Suprapubic skin (tissue), 4 donors: ENCODE measurements around the gene NEXN. TPM values are rescaled to one million over a fixed set of nuclear protein-coding genes. Genes with fewer than 3 reads are reported as not detected.

Experiments
- DNase-seq, 2 donors: peaks; one replicate each; pipeline ENCODE4 v3.0.0-alpha.2; 2019; ENCODE audit warnings: low spot score in 2 of 2
- H3K27ac ChIP-seq: fragments of 200-600 bp; sonication (generic); one replicate; pipeline ENCODE4 v1.5.1; 2019
- H3K27me3 ChIP-seq: fragments of 200-600 bp; sonication (generic); one replicate; pipeline ENCODE4 v1.5.1; 2019
- H3K36me3 ChIP-seq: fragments of 200-600 bp; sonication (generic); one replicate; pipeline ENCODE4 v1.5.1; 2019
- H3K4me1 ChIP-seq: fragments of 200-600 bp; sonication (generic); one replicate; pipeline ENCODE4 v1.5.1; 2019
- H3K4me3 ChIP-seq: fragments of 200-600 bp; sonication (generic); one replicate; pipeline ENCODE4 v1.5.1; 2019; ENCODE audit warnings: mild to moderate bottlenecking
- H3K9me3 ChIP-seq: fragments of 200-600 bp; sonication (generic); one replicate; pipeline ENCODE4 v1.5.1; 2019
- CTCF ChIP-seq, 2 donors: fragments of 200-600 bp in 1 of 2; fragments of 450-650 bp in 1 of 2; sonication (generic) in 1 of 2; IDR thresholded peaks; one replicate each; pipeline ENCODE4 v1.5.1; 2016 to 2019; ENCODE audit warnings: antibody characterized with exemption in 2 of 2, mild to moderate bottlenecking in 1 of 2, moderate library complexity in 1 of 2
- EP300 ChIP-seq: sonication (generic); formaldehyde crosslinking; IDR thresholded peaks from one replicate; pipeline ENCODE4 v1.6.1; 2017; ENCODE audit warnings: antibody characterized with exemption
- POLR2A ChIP-seq, 2 donors: fragments of 450-650 bp; IDR thresholded peaks; one replicate each; pipeline ENCODE4 v1.6.1; 2017; ENCODE audit warnings: antibody characterized with exemption in 2 of 2, mild to moderate bottlenecking in 2 of 2, moderate library complexity in 2 of 2
- POLR2AphosphoS5 ChIP-seq, 3 donors: sonication (generic); formaldehyde crosslinking; IDR thresholded peaks; one replicate each; pipeline ENCODE4 v1.6.1; 2017; ENCODE audit warnings: antibody characterized with exemption in 3 of 3
- WGBS: methylation state at CpG from one replicate; pipeline ENCODE4 v1.1.5; 2018; 5-methylcytosine and 5-hydroxymethylcytosine counted together
- total RNA-seq, 4 donors: library from RNA; depleted of rRNA; stranded (reverse); fragments of >200 nt; gene quantifications; one replicate each; pipeline ENCODE4 v1.1.0, GENCODE V29; 2016

NEXN gene
- 1 to 10 TPM in 3 of 4 donors, under 1 TPM in 1; 0.60 to 3.3 (median 2.1) TPM for total RNA-seq

DNA sequence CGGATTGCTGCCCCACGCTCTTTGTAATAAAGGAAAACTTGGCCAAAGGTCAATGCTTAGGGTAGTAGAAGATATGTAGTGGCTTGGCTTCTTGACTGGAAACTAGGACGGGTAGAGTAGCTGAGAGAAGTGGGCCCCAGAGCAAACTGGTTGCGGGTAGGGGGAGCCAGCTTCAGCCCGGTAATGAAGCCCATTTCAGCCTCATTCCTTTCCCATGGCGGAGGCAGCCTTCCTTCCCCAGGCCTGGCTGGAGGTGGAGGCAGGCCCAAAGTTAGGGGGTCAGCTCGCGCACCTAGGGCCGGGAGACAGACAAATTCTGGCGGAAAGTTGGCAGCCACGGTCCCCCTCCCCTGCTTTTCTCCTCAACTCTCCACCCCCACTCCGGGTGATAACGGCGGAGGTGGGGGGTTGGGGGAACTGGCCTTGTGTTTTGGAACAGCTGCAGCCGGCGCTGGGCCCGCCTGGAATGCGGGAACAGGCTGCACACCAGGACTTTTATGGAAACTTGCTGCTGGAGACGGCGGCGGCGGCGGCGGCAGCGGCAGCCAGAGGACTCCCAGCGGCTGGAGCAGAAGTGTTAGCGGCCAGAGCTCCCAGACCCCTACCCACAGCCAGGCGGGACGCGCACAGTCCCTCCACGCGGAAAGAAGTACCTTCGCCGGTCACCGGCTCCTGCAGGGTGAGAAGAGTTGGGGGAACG, at the start of gene NEXN:
NEXN (plus strand) TSS at position 544 of the 700 bp plus-strand sequence. CDS start 27,483 bp downstream, outside the sequence.
- H3K27ac ChIP-seq, result peak within 1 kb of the TSS; percentile 81

GRCh38 chr1:77841574-77841973, 46.9 kb upstream of the NEXN start:
- no peak for TF ChIP-seq EP300
- TF ChIP-seq POLR2A (IDR thresholded peaks at IDR 0.05), result no peak
- no peak for TF ChIP-seq POLR2AphosphoS5 (IDR thresholded peaks at IDR 0.05)
- TF ChIP-seq CTCF (IDR thresholded peaks at IDR 0.05), result no peak
- Histone ChIP-seq H3K4me3 (no peak overlapping the region), H3K27ac (no peak overlapping the region), H3K27me3 (no peaks in the 10 kb centered on the region), H3K36me3 (peaks cover 15% of the 10 kb centered on the region), H3K4me1 (peaks cover 4% of the 10 kb centered on the region), H3K9me3 (no peaks in the 10 kb centered on the region)
- no peak for DNase-seq
- 67% methylated on average over 1 of the region's 1 CpG for WGBS

More for the DNA sequence above, at the start of gene NEXN:
- no peaks in the 10 kb centered on the region for H3K27me3 ChIP-seq
- DNase-seq, result peak; percentile 80 to 84
- H3K4me3 ChIP-seq, result peak within 1 kb of the TSS; percentile 76
- 21% methylated on average over 9 of the region's 36 CpGs for WGBS
- TF ChIP-seq CTCF (IDR thresholded peaks at IDR 0.05) (no peak), POLR2A (IDR thresholded peaks at IDR 0.05) (no peak), EP300 (no peak), POLR2AphosphoS5 (IDR thresholded peaks at IDR 0.05) (no peak)
- H3K4me1 ChIP-seq, result peaks cover 14% of the 10 kb centered on the region
- H3K9me3 ChIP-seq, result no peaks in the 10 kb centered on the region
- no peaks in the 10 kb centered on the region for H3K36me3 ChIP-seq

- 93% methylated on average over 1 of the region's 1 CpG for WGBS
- no peaks in the 10 kb centered on the region for H3K4me1 ChIP-seq
- no peaks in the 10 kb centered on the region for H3K27me3 ChIP-seq
- no peak for DNase-seq
- H3K4me3 ChIP-seq, result no peak overlapping the region
- H3K36me3 ChIP-seq, result peaks cover 9% of the 10 kb centered on the region
- no peaks in the 10 kb centered on the region for H3K9me3 ChIP-seq
- no peak for TF ChIP-seq CTCF (IDR thresholded peaks at IDR 0.05)
- no peak for TF ChIP-seq POLR2A (IDR thresholded peaks at IDR 0.05)
- no peak for TF ChIP-seq POLR2AphosphoS5 (IDR thresholded peaks at IDR 0.05)
- no peak for TF ChIP-seq EP300
- H3K27ac ChIP-seq, result no peak overlapping the region
Observed at GRCh38 chr1:77845951-77846350, 42.5 kb upstream of the NEXN start.

DNA sequence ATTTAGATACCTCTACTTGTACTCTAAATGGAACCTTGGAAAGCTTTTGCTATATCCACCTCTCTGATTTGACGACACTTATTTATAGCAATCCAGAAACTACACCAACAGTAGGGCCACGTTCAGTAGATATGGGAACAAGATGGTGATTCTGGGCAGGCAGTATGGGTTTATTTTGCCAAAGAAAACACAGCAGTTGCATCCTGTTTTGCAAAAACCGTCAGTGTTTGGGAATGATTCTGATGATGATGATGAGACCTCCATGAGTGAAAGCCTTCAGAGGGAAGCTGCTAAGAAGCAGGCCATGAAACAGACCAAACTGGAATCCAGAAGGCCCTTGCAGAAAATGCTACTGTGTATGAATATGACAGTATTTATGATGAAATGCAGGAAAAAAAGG, 41.5 kb upstream of the NEXN start:
- no peaks in the 10 kb centered on the region for H3K27me3 ChIP-seq
- DNase-seq, result no peak
- H3K27ac ChIP-seq, result no peak overlapping the region
- H3K4me3 ChIP-seq, result no peak overlapping the region
- TF ChIP-seq EP300 (no peak), CTCF (IDR thresholded peaks at IDR 0.05) (no peak), POLR2AphosphoS5 (IDR thresholded peaks at IDR 0.05) (no peak), POLR2A (IDR thresholded peaks at IDR 0.05) (no peak)
- H3K4me1 ChIP-seq, result no peaks in the 10 kb centered on the region
- H3K36me3 ChIP-seq, result peaks cover 9% of the 10 kb centered on the region
- WGBS, result 78% methylated on average over 3 of the region's 3 CpGs
- no peaks in the 10 kb centered on the region for H3K9me3 ChIP-seq

GRCh38 chr1:77847621-77848080, 40.8 kb upstream of the NEXN start:
- Histone ChIP-seq H3K36me3 (peaks cover 9% of the 10 kb centered on the region), H3K27ac (no peak overlapping the region), H3K4me3 (no peak overlapping the region), H3K9me3 (no peaks in the 10 kb centered on the region), H3K27me3 (no peaks in the 10 kb centered on the region), H3K4me1 (no peaks in the 10 kb centered on the region)
- TF ChIP-seq EP300 (no peak), POLR2AphosphoS5 (IDR thresholded peaks at IDR 0.05) (no peak), CTCF (IDR thresholded peaks at IDR 0.05) (no peak), POLR2A (IDR thresholded peaks at IDR 0.05) (no peak)
- no peak for DNase-seq
- 74% methylated on average over 9 of the region's 9 CpGs for WGBS
